ENCODE results near the gene RASSF6. TPM values are rescaled to one million over a fixed set of nuclear protein-coding genes. Genes with fewer than 3 reads are reported as not detected.

RASSF6 gene
- polyA plus RNA-seq, 1 of the 3 experiments (the other 2 are of a cell fraction) = not detected

DNA sequence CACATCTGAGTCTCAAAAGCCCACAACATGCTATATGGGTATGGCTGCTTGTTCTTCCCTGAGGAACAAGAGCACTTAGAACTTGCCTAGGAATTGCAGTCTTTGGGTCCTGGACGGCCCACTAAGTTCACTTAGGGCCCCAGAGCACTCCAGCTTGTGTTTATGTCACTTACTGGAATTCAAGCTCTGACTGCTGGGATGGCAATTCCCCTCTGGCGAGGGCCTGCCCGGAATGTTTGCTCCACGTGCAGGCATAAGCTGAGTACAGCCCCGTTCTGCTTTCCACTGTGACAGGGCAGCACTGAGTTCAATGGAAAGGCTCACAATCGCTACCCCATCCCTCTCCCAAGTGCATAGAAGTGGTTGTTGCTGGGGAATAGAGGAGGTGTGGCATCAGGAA lies 25.9 kb upstream of the RASSF6 start:
- H3K27me3 ChIP-seq (ENCODE audit: insufficient read depth) = peaks cover 28% of the 10 kb centered on the region; the same call in 1 of the 2 replicates
- H3K9me3 ChIP-seq = no peaks in the 10 kb centered on the region
- no peaks in the 10 kb centered on the region for H3K9me2 ChIP-seq
- H3K4me1 ChIP-seq (ENCODE audit: control insufficient read depth in 1 of 2, insufficient read depth in 2 of 2, low read depth in 1 of 2, low read length in 1 of 2) = no peaks in the 10 kb centered on the region
- H3K4me2 ChIP-seq = no peak overlapping the region
- ChIA-PET POLR2A (no interaction called here), CTCF (no interaction called here)
- no peak for DNase-seq
- WGBS (ENCODE audit: low lambda C conversion rate) = 10% methylated on average over 2 of the region's 6 CpGs
- H3F3A ChIP-seq (replicated peaks; ENCODE audit: insufficient read depth) = no peaks in the 10 kb centered on the region
- no peaks in the 10 kb centered on the region for H4K20me1 ChIP-seq (ENCODE audit: insufficient read depth)
- no peak overlapping the region for H3K4me3 ChIP-seq (ENCODE audit: low read depth in 2 of 2, low read length in 1 of 2)
- no peak overlapping the region for H3K9ac ChIP-seq
- no peak overlapping the region for H2AFZ ChIP-seq (ENCODE audit: low read depth)
- TF ChIP-seq USF1 (IDR thresholded peaks at IDR 0.05; ENCODE audit: borderline replicate concordance, low read depth) (no peak), YY1 (IDR thresholded peaks at IDR 0.05; ENCODE audit: low read depth) (no peak), EP300 (IDR thresholded peaks at IDR 0.05; ENCODE audit: borderline replicate concordance in 1 of 2, low read depth in 1 of 2, low read length in 1 of 2) (no peak), NFIC (IDR thresholded peaks at IDR 0.05; ENCODE audit: borderline replicate concordance) (no peak), RCOR1 (IDR thresholded peaks at IDR 0.05; ENCODE audit: low read length) (no peak), MXI1 (IDR thresholded peaks at IDR 0.05; ENCODE audit: low read depth, low read length) (no peak), MEF2A (IDR thresholded peaks at IDR 0.05; ENCODE audit: borderline replicate concordance, low read depth) (no peak), RAD21 (IDR thresholded peaks at IDR 0.05; ENCODE audit: low read length) (no peak), GABPA (IDR thresholded peaks at IDR 0.05; ENCODE audit: low read depth) (no peak), CHD2 (IDR thresholded peaks at IDR 0.05; ENCODE audit: low read length, partially characterized antibody) (no peak), PBX3 (IDR thresholded peaks at IDR 0.05) (no peak), RFX5 (IDR thresholded peaks at IDR 0.05; ENCODE audit: low read length) (no peak), GATA2 (CRISPR knock-in tag; IDR thresholded peaks at IDR 0.05) (no peak), POLR2AphosphoS5 (IDR thresholded peaks at IDR 0.05; ENCODE audit: low read depth, low read length) (no peak), JUND (IDR thresholded peaks at IDR 0.05) (no peak), RXRA (IDR thresholded peaks at IDR 0.05; ENCODE audit: borderline replicate concordance, low read depth) (no peak)
- TF ChIP-seq, protein P1, sequence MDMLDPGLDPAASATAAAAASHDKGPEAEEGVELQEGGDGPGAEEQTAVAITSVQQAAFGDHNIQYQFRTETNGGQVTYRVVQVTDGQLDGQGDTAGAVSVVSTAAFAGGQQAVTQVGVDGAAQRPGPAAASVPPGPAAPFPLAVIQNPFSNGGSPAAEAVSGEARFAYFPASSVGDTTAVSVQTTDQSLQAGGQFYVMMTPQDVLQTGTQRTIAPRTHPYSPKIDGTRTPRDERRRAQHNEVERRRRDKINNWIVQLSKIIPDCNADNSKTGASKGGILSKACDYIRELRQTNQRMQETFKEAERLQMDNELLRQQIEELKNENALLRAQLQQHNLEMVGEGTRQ (IDR thresholded peaks at IDR 0.05; ENCODE audit: borderline replicate concordance, low read depth, low read length) = no peak
- TF ChIP-seq, protein P2, sequence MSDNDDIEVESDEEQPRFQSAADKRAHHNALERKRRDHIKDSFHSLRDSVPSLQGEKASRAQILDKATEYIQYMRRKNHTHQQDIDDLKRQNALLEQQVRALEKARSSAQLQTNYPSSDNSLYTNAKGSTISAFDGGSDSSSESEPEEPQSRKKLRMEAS (IDR thresholded peaks at IDR 0.05; ENCODE audit: low read depth) = no peak
- TF ChIP-seq, protein P3, sequence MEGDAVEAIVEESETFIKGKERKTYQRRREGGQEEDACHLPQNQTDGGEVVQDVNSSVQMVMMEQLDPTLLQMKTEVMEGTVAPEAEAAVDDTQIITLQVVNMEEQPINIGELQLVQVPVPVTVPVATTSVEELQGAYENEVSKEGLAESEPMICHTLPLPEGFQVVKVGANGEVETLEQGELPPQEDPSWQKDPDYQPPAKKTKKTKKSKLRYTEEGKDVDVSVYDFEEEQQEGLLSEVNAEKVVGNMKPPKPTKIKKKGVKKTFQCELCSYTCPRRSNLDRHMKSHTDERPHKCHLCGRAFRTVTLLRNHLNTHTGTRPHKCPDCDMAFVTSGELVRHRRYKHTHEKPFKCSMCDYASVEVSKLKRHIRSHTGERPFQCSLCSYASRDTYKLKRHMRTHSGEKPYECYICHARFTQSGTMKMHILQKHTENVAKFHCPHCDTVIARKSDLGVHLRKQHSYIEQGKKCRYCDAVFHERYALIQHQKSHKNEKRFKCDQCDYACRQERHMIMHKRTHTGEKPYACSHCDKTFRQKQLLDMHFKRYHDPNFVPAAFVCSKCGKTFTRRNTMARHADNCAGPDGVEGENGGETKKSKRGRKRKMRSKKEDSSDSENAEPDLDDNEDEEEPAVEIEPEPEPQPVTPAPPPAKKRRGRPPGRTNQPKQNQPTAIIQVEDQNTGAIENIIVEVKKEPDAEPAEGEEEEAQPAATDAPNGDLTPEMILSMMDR (IDR thresholded peaks at IDR 0.05) = no peak
- TF ChIP-seq, protein P4, sequence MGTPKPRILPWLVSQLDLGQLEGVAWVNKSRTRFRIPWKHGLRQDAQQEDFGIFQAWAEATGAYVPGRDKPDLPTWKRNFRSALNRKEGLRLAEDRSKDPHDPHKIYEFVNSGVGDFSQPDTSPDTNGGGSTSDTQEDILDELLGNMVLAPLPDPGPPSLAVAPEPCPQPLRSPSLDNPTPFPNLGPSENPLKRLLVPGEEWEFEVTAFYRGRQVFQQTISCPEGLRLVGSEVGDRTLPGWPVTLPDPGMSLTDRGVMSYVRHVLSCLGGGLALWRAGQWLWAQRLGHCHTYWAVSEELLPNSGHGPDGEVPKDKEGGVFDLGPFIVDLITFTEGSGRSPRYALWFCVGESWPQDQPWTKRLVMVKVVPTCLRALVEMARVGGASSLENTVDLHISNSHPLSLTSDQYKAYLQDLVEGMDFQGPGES (IDR thresholded peaks at IDR 0.05; ENCODE audit: low read depth, low read length) = no peak
- no peaks in the 10 kb centered on the region for H3K79me2 ChIP-seq (ENCODE audit: insufficient read depth)
- no peak overlapping the region for H3K27ac ChIP-seq (ENCODE audit: low read depth in 2 of 2, low read length in 1 of 2)
- no peaks in the 10 kb centered on the region for H3K36me3 ChIP-seq (replicated peaks in 1 of 2; ENCODE audit: control insufficient read depth in 1 of 2, insufficient read depth in 2 of 2, low read length in 1 of 2)
